ENCODE measurements around the gene SPEN.

Gene SPEN

GRCh38 chr1:15852828-15853302 lies 5.4 kb downstream of the SPEN start:
- H4K20me1 ChIP-seq (ENCODE audit: insufficient read depth, low read length) = no peaks in the 10 kb centered on the region

GRCh38 chr1:15856888-15857287 lies 9.4 kb downstream of the SPEN start:
- no peaks in the 10 kb centered on the region for H3K9me3 ChIP-seq (ENCODE audit: low read length)
- H2AFZ ChIP-seq (ENCODE audit: low read length) = no peak overlapping the region
- H3F3A ChIP-seq (ENCODE audit: insufficient read depth, low read length) = no peaks in the 10 kb centered on the region
- peaks cover 96% of the 10 kb centered on the region for H3K79me2 ChIP-seq (ENCODE audit: insufficient read depth, low read length)
- no peak for TF ChIP-seq CTCF (IDR thresholded peaks at IDR 0.05; ENCODE audit: low read length)
- H3K4me2 ChIP-seq (ENCODE audit: low read length) = no peak overlapping the region
- H3K27me3 ChIP-seq (ENCODE audit: insufficient read depth, low read length) = no peaks in the 10 kb centered on the region
- H3K36me3 ChIP-seq (ENCODE audit: insufficient read depth, low read length) = peaks cover 3% of the 10 kb centered on the region
- no peak overlapping the region for H3K9ac ChIP-seq (ENCODE audit: low read length)
- H3K9me2 ChIP-seq (ENCODE audit: low read depth, low read length) = no peaks in the 10 kb centered on the region
- peaks cover 15% of the 10 kb centered on the region for H3K4me1 ChIP-seq (ENCODE audit: insufficient read depth, low read length, severe bottlenecking)
- H3K4me3 ChIP-seq (ENCODE audit: low read depth, low read length, poor library complexity, severe bottlenecking) = no peak overlapping the region
- H4K20me1 ChIP-seq (ENCODE audit: insufficient read depth, low read length) = no peaks in the 10 kb centered on the region
- no peak overlapping the region for H3K27ac ChIP-seq (ENCODE audit: low read depth, low read length, poor library complexity, severe bottlenecking)

More at GRCh38 chr1:15852828-15853302, 5.4 kb downstream of the SPEN start:
- Histone ChIP-seq H3K27me3 (ENCODE audit: insufficient read depth, low read length) (no peaks in the 10 kb centered on the region), H3K27ac (ENCODE audit: low read depth, low read length, poor library complexity, severe bottlenecking) (no peak overlapping the region), H3K36me3 (ENCODE audit: insufficient read depth, low read length) (peaks cover 8% of the 10 kb centered on the region; the same call in 1 of the 2 replicates), H3K9ac (ENCODE audit: low read length) (no peak overlapping the region), H3K4me3 (ENCODE audit: low read depth, low read length, poor library complexity, severe bottlenecking) (no peak overlapping the region), H3K9me3 (ENCODE audit: low read length) (no peaks in the 10 kb centered on the region), H3K4me1 (ENCODE audit: insufficient read depth, low read length, severe bottlenecking) (peaks cover 31% of the 10 kb centered on the region), H3K4me2 (ENCODE audit: low read length) (no peak overlapping the region), H2AFZ (ENCODE audit: low read length) (no peak overlapping the region), H3F3A (ENCODE audit: insufficient read depth, low read length) (no peaks in the 10 kb centered on the region), H3K79me2 (ENCODE audit: insufficient read depth, low read length) (peaks cover 93% of the 10 kb centered on the region), H3K9me2 (ENCODE audit: low read depth, low read length) (no peaks in the 10 kb centered on the region)
- TF ChIP-seq EZH2 (IDR thresholded peaks at IDR 0.05; ENCODE audit: borderline replicate concordance, low read length) (no peak), CTCF (IDR thresholded peaks at IDR 0.05; ENCODE audit: low read length) (no peak)

- H3F3A ChIP-seq (ENCODE audit: insufficient read depth, low read length) = no peaks in the 10 kb centered on the region
- TF ChIP-seq CTCF (IDR thresholded peaks at IDR 0.05; ENCODE audit: low read length) (no peak), EZH2 (IDR thresholded peaks at IDR 0.05; ENCODE audit: borderline replicate concordance, low read length) (no peak)
- no peaks in the 10 kb centered on the region for H3K9me2 ChIP-seq (ENCODE audit: low read depth, low read length)
- H2AFZ ChIP-seq (ENCODE audit: low read length) = no peak overlapping the region
- H4K20me1 ChIP-seq (ENCODE audit: insufficient read depth, low read length) = no peaks in the 10 kb centered on the region
- no peak overlapping the region for H3K4me3 ChIP-seq (ENCODE audit: low read depth, low read length, poor library complexity, severe bottlenecking)
- H3K4me2 ChIP-seq (ENCODE audit: low read length) = no peak overlapping the region
- H3K36me3 ChIP-seq (ENCODE audit: insufficient read depth, low read length) = peaks cover 9% of the 10 kb centered on the region
- peaks cover 6% of the 10 kb centered on the region for H3K4me1 ChIP-seq (ENCODE audit: insufficient read depth, low read length, severe bottlenecking)
- no peak overlapping the region for H3K27ac ChIP-seq (ENCODE audit: low read depth, low read length, poor library complexity, severe bottlenecking)
- H3K79me2 ChIP-seq (ENCODE audit: insufficient read depth, low read length) = peaks cover 96% of the 10 kb centered on the region
- H3K9ac ChIP-seq (ENCODE audit: low read length) = no peak overlapping the region
- H3K9me3 ChIP-seq (ENCODE audit: low read length) = no peaks in the 10 kb centered on the region
- H3K27me3 ChIP-seq (ENCODE audit: insufficient read depth, low read length) = no peaks in the 10 kb centered on the region
Measured at GRCh38 chr1:15858069-15858670, 10.7 kb downstream of the SPEN start.
